Sigmoid colon (tissue), 7 donors: Measurements from ENCODE around the gene ARF3. TPM values are rescaled to one million over a fixed set of nuclear protein-coding genes. Genes with fewer than 3 reads are reported as not detected.

Source experiments
- DNase-seq: peaks from one replicate; pipeline ENCODE4 v3.0.0-alpha.2; 2019
- H3K27ac ChIP-seq, 4 donors: fragments of 200-600 bp; sonication (generic); one replicate each; pipeline ENCODE4 v1.5.1; 2016 to 2019; ENCODE audit warnings: mild to moderate bottlenecking in 1 of 4
- H3K27me3 ChIP-seq, 3 donors: fragments of 200-600 bp; sonication (generic); one replicate each; pipeline ENCODE4 v1.5.1; 2019; ENCODE audit warnings: mild to moderate bottlenecking in 1 of 3
- H3K36me3 ChIP-seq, 4 donors: fragments of 200-600 bp; sonication (generic); one replicate each; pipeline ENCODE4 v1.5.1; 2016 to 2019
- H3K4me1 ChIP-seq, 4 donors: fragments of 200-600 bp; sonication (generic); one replicate each; pipeline ENCODE4 v1.5.1; 2017 to 2019
- H3K4me3 ChIP-seq, 4 donors: fragments of 200-600 bp; sonication (generic); one replicate each; pipeline ENCODE4 v1.5.1; 2017 to 2019; ENCODE audit warnings: mild to moderate bottlenecking in 2 of 4, moderate library complexity in 1 of 4
- H3K9me3 ChIP-seq, 4 donors: fragments of 200-600 bp in 3 of 4; sonication (generic) in 3 of 4; one replicate each; pipeline versions ENCODE4 v1.5.1 to v1.6.1; 2013 to 2019
- CTCF ChIP-seq, 4 experiments: fragments of 450-650 bp in 3 of 4; fragments of 200-600 bp in 1 of 4; IDR thresholded peaks; one replicate each; pipeline ENCODE4 v1.5.1; 2016 to 2019; ENCODE audit warnings: antibody characterized with exemption in 4 of 4, mild to moderate bottlenecking in 3 of 4, moderate library complexity in 2 of 4
- EP300 ChIP-seq, 4 donors: sonication (generic); formaldehyde crosslinking; IDR thresholded peaks; one replicate each; pipeline ENCODE4 v1.6.1; 2017; ENCODE audit warnings: antibody characterized with exemption in 4 of 4
- POLR2A ChIP-seq, 2 donors: fragments of 450-650 bp; IDR thresholded peaks; one replicate each; pipeline ENCODE4 v1.6.1; 2016; ENCODE audit warnings: antibody characterized with exemption in 2 of 2, mild to moderate bottlenecking in 2 of 2, moderate library complexity in 2 of 2
- POLR2AphosphoS5 ChIP-seq, 4 donors: sonication (generic); formaldehyde crosslinking; IDR thresholded peaks; one replicate each; pipeline ENCODE4 v1.6.1; 2017; ENCODE audit warnings: antibody characterized with exemption in 4 of 4
- WGBS, 2 donors: extraction: QIAGEN DNeasy Blood & Tissue Kit; methylation state at CpG; one replicate each; pipeline ENCODE4 v1.1.7; 2013; 5-methylcytosine and 5-hydroxymethylcytosine counted together
- intact Hi-C: fragments of 100-400 bp; cut with DNase I; formaldehyde crosslinking; loops from one replicate; pipeline ENCODE4 v1.15.1; 2023
- polyA plus RNA-seq, 3 donors: library from polyadenylated mRNA; stranded (reverse); fragments of 200-250 nt; gene quantifications; one replicate each; pipeline ENCODE4 v1.2.3, GENCODE V29; 2013
- total RNA-seq, 4 donors: library from RNA; depleted of rRNA; stranded (reverse); fragments of >200 nt; gene quantifications; one replicate each; pipeline ENCODE4 v1.1.0, GENCODE V29; 2016
- donor health status: healthy with polysubstance abuse.
- donor health status: Bipolar disorder and iron deficiency.
- donor health status: healthy.

ARF3 gene
- total and polyA plus RNA-seq, 7 donors, result 37.9 to 161 (median 61.0) TPM

- Histone ChIP-seq H3K27ac (no peak within 1 kb of the TSS), H3K4me1 (peaks cover 0 to 42% (median 41%) of the 10 kb centered on the region in 4 donors), H3K36me3 (no peaks in the 10 kb centered on the region), H3K4me3 (peak within 1 kb of the TSS in 3 of 4 donors; percentile 5 to 39 (median 34)), H3K27me3 (peaks cover 56 to 98% (median 85%) of the 10 kb centered on the region in 3 donors), H3K9me3 (no peaks in the 10 kb centered on the region)
- TF ChIP-seq CTCF (IDR thresholded peaks at IDR 0.05), result peak in 1 of 4 experiments; percentile 35
- no peak for TF ChIP-seq EP300 (IDR thresholded peaks at IDR 0.05)
- DNase-seq, result no peak
- 1 to 3% methylated on average over 45 of the region's 45 CpGs for WGBS, 2 donors
- intact Hi-C loops, result no loop called here
Observed at GRCh38 chr12:48978291-48978740, 21.0 kb upstream of the ARF3 start, which contains the start of gene WNT1. Gene WNT1, plus strand, starts transcription at chr12:48978322. Its CDS starts 329 bp downstream, at chr12:48978651.

- DNase-seq, result peak; percentile 77
- 6 to 8% methylated on average over 50 of the region's 50 CpGs for WGBS, 2 donors
- TF ChIP-seq CTCF (IDR thresholded peaks at IDR 0.05) (peak; percentile 52 to 77 (median 64)), POLR2A (IDR thresholded peaks at IDR 0.05) (no peak)
- no peak overlapping the region for H3K27ac ChIP-seq
- H3K27me3 ChIP-seq, result peaks cover 61 to 100% (median 88%) of the 10 kb centered on the region in 3 donors
- H3K36me3 ChIP-seq, result no peaks in the 10 kb centered on the region
- intact Hi-C loops, result no loop called here
- no peaks in the 10 kb centered on the region for H3K9me3 ChIP-seq
- H3K4me1 ChIP-seq, result peaks cover 0 to 43% (median 41%) of the 10 kb centered on the region in 4 donors
- peak overlapping the region in 3 of 4 donors; percentile 5 to 39 (median 32) for H3K4me3 ChIP-seq
Observed at GRCh38 chr12:48977290-48978281, 20.3 kb upstream of the ARF3 start.

GRCh38 chr12:48973941-48974673, 16.8 kb upstream of the ARF3 start:
- H3K27ac ChIP-seq, result peak overlapping the region in 1 of 4 donors; percentile 54
- intact Hi-C loops, result no loop called here
- peaks cover 50 to 100% (median 83%) of the 10 kb centered on the region in 3 donors for H3K27me3 ChIP-seq
- DNase-seq, result peak; percentile 72
- no peaks in the 10 kb centered on the region for H3K9me3 ChIP-seq
- TF ChIP-seq POLR2A (IDR thresholded peaks at IDR 0.05), result no peak
- peak in 3 of 4 experiments; percentile 25 to 48 (median 25) for TF ChIP-seq CTCF (IDR thresholded peaks at IDR 0.05)
- TF ChIP-seq POLR2AphosphoS5 (IDR thresholded peaks at IDR 0.05), result no peak
- no peak for TF ChIP-seq EP300 (IDR thresholded peaks at IDR 0.05)
- WGBS, 2 donors, result 14 to 19% methylated on average over 19 of the region's 19 CpGs
- peaks cover 0 to 44% (median 39%) of the 10 kb centered on the region in 4 donors for H3K4me1 ChIP-seq
- H3K36me3 ChIP-seq, result no peaks in the 10 kb centered on the region
- H3K4me3 ChIP-seq, result no peak overlapping the region

- TF ChIP-seq POLR2AphosphoS5 (IDR thresholded peaks at IDR 0.05) (no peak), CTCF (IDR thresholded peaks at IDR 0.05) (no peak), POLR2A (IDR thresholded peaks at IDR 0.05) (no peak), EP300 (IDR thresholded peaks at IDR 0.05) (no peak)
- H3K36me3 ChIP-seq, result no peaks in the 10 kb centered on the region
- H3K27ac ChIP-seq, result peak overlapping the region in 1 of 4 donors; percentile 54
- peaks cover 0 to 39% (median 34%) of the 10 kb centered on the region in 4 donors for H3K4me1 ChIP-seq
- 15 to 21% methylated on average over 12 of the region's 12 CpGs for WGBS, 2 donors
- peak; percentile 82 for DNase-seq
- no peaks in the 10 kb centered on the region for H3K9me3 ChIP-seq
- intact Hi-C loops, result no loop called here
- H3K27me3 ChIP-seq, result peaks cover 45 to 97% (median 77%) of the 10 kb centered on the region in 3 donors
- no peak overlapping the region for H3K4me3 ChIP-seq
Observed at GRCh38 chr12:48973531-48973930, 16.2 kb upstream of the ARF3 start.
